H1 (cell line): ENCODE results near the gene LRRTM3. TPM values are rescaled to one million over a fixed set of nuclear protein-coding genes. Genes with fewer than 3 reads are reported as not detected.

Experiments used
- CTCF ChIA-PET: fragments of 300-600 bp; sonication (Branson Sonifier 250); formaldehyde crosslinking; loops from one replicate; lab custom pipeline; 2021; ENCODE audit not compliant: partially characterized antibody; lab: Charles Lee
- POLR2A ChIA-PET: fragments of 300-600 bp; sonication (Branson Sonifier 250); formaldehyde crosslinking; loops from one replicate; lab custom pipeline; 2021; ENCODE audit warnings: inconsistent platforms; ENCODE audit not compliant: partially characterized antibody; lab: Charles Lee
- DNase-seq, 2 experiments: peaks; one replicate each; pipeline versions ENCODE4 v3.0.0 to v3.0.0-alpha.2; 2010 to 2022; ENCODE audit warnings: low spot score in 2 of 2, low read depth in 1 of 2, mixed read lengths in 1 of 2
- FAIRE-seq: peaks from 2 replicates; lab custom pipeline; 2011; peaks lifted over from hg19 to GRCh38; lab: Jason Lieb, UNC
- H2AFZ ChIP-seq: 2 replicates; pipeline ENCODE4 v1.8.1; 2012; ENCODE audit warnings: low read length, inconsistent platforms
- H2AK5ac ChIP-seq: 2 replicates; pipeline ENCODE4 v1.6.1; 2013; ENCODE audit warnings: low read depth, low read length
- H2BK120ac ChIP-seq: replicated peaks from 2 replicates; pipeline ENCODE3; 2013; ENCODE audit warnings: low read depth, low read length, inconsistent platforms
- H2BK12ac ChIP-seq: 2 replicates; pipeline ENCODE4 v1.6.1; 2013; ENCODE audit warnings: low read depth, low read length
- H2BK15ac ChIP-seq: 2 replicates; pipeline ENCODE4 v1.6.1; 2013; ENCODE audit warnings: low read length
- H2BK20ac ChIP-seq: 2 replicates; pipeline ENCODE4 v1.6.1; 2013; ENCODE audit warnings: low read length
- H2BK5ac ChIP-seq: 2 replicates; pipeline ENCODE4 v1.6.1; 2013; ENCODE audit warnings: low read depth, low read length
- H3K14ac ChIP-seq: 2 replicates; pipeline ENCODE4 v1.6.1; 2013; ENCODE audit warnings: inconsistent platforms; ENCODE audit not compliant: insufficient read length
- H3K18ac ChIP-seq: 2 replicates; pipeline ENCODE4 v1.6.1; 2013; ENCODE audit warnings: low read length; ENCODE audit errors: extremely low read depth
- H3K23ac ChIP-seq: 2 replicates; pipeline ENCODE4 v1.6.1; 2013; ENCODE audit warnings: inconsistent platforms; ENCODE audit not compliant: insufficient read length
- H3K23me2 ChIP-seq: 2 replicates; pipeline ENCODE4 v1.6.1; 2013; ENCODE audit warnings: low read depth, low read length
- H3K27ac ChIP-seq: 2 replicates; pipeline ENCODE4 v1.6.1; 2011; ENCODE audit warnings: low read depth, low read length, inconsistent platforms
- H3K27me3 ChIP-seq, 4 experiments: replicated peaks in 1 of 4; 1 replicate in 1 of 4; 2 replicates in 3 of 4; pipeline versions ENCODE4 v1.6.1 to v1.8.1; 2011 to 2013; ENCODE audit warnings: low read length in 3 of 4, mild to moderate bottlenecking in 3 of 4, inconsistent platforms in 2 of 4, mixed read lengths in 2 of 4, moderate library complexity in 1 of 4; ENCODE audit not compliant: control insufficient read depth in 3 of 4, insufficient read depth in 3 of 4; ENCODE audit errors: extremely low read depth in 1 of 4
- H3K36me3 ChIP-seq, 4 experiments: 2 replicates each; pipeline versions ENCODE4 v1.6.1 to v1.8.1; 2011 to 2013; ENCODE audit warnings: mild to moderate bottlenecking in 4 of 4, low read length in 3 of 4, moderate library complexity in 2 of 4, control low read depth in 1 of 4, inconsistent platforms in 1 of 4; ENCODE audit not compliant: insufficient read depth in 4 of 4, control insufficient read depth in 2 of 4
- H3K4ac ChIP-seq: replicated peaks from 2 replicates; pipeline ENCODE3; 2013; ENCODE audit warnings: low read length, low read depth, mixed read lengths, inconsistent platforms; ENCODE audit not compliant: insufficient read length
- H3K4me1 ChIP-seq, 4 experiments: replicated peaks in 1 of 4; 1 replicate in 1 of 4; 2 replicates in 3 of 4; pipeline versions ENCODE4 v1.6.1 to v1.8.1; 2011 to 2013; ENCODE audit warnings: low read length in 3 of 4, inconsistent platforms in 2 of 4, mixed read lengths in 1 of 4; ENCODE audit not compliant: insufficient read depth in 4 of 4, control insufficient read depth in 3 of 4
- H3K4me2 ChIP-seq, 2 experiments: 2 replicates each; pipeline versions ENCODE4 v1.6.1 to v1.8.1; 2011 to 2013; ENCODE audit warnings: low read depth in 2 of 2, low read length in 2 of 2, control low read depth in 1 of 2, inconsistent platforms in 1 of 2, mild to moderate bottlenecking in 1 of 2; ENCODE audit not compliant: insufficient read depth in 1 of 2
- H3K4me3 ChIP-seq, 4 experiments: fragments of 200-600, 300-600 bp in 1 of 4; sonication (generic), shearing (Covaris generic), sonication (Bioruptor Twin) in 1 of 4; 2 replicates each; pipeline versions ENCODE4 v1.5.1 to v1.8.1; 2011 to 2016; ENCODE audit warnings: low read length in 4 of 4, low read depth in 3 of 4, control low read depth in 2 of 4, inconsistent platforms in 2 of 4, mild to moderate bottlenecking in 2 of 4, mixed read lengths in 1 of 4, moderate library complexity in 1 of 4; ENCODE audit not compliant: insufficient read depth in 2 of 4; ENCODE audit errors: extremely low read depth in 1 of 4
- H3K56ac ChIP-seq: replicated peaks from 2 replicates; pipeline ENCODE3; 2013; ENCODE audit warnings: low read depth, mild to moderate bottlenecking, mixed read lengths, low read length, inconsistent platforms; ENCODE audit not compliant: insufficient read length
- H3K79me1 ChIP-seq: 2 replicates; pipeline ENCODE4 v1.6.1; 2013; ENCODE audit warnings: low read depth, low read length, control low read depth
- H3K79me2 ChIP-seq, 2 experiments: 2 replicates each; pipeline versions ENCODE4 v1.6.1 to v1.8.1; 2012 to 2013; ENCODE audit warnings: low read length in 2 of 2, mild to moderate bottlenecking in 2 of 2, inconsistent platforms in 1 of 2; ENCODE audit not compliant: insufficient read depth in 2 of 2, control insufficient read depth in 1 of 2
- H3K9ac ChIP-seq, 4 experiments: replicated peaks in 1 of 4; 1 replicate in 1 of 4; 2 replicates in 3 of 4; pipeline versions ENCODE4 v1.6.1 to v1.8.1; 2011 to 2013; ENCODE audit warnings: low read depth in 3 of 4, low read length in 3 of 4, control low read depth in 2 of 4, mild to moderate bottlenecking in 2 of 4, moderate library complexity in 2 of 4, inconsistent platforms in 1 of 4; ENCODE audit errors: extremely low read depth in 1 of 4
- H3K9me3 ChIP-seq, 2 experiments: 2 replicates each; pipeline versions ENCODE4 v1.6.1 to v1.8.1; 2012 to 2013; ENCODE audit warnings: mild to moderate bottlenecking in 2 of 2, moderate library complexity in 2 of 2, control low read depth in 1 of 2, inconsistent platforms in 1 of 2, low read depth in 1 of 2, low read length in 1 of 2, mixed read lengths in 1 of 2; ENCODE audit not compliant: insufficient read depth in 2 of 2
- H4K20me1 ChIP-seq, 2 experiments: replicated peaks in 1 of 2; 2 replicates each; pipeline versions ENCODE3 to v1.8.1; 2011 to 2013; ENCODE audit warnings: inconsistent platforms in 2 of 2, low read length in 2 of 2, mild to moderate bottlenecking in 1 of 2; ENCODE audit not compliant: insufficient read depth in 2 of 2, control insufficient read depth in 1 of 2
- H4K5ac ChIP-seq: 2 replicates; pipeline ENCODE4 v1.6.1; 2013; ENCODE audit warnings: low read length, low read depth, mixed read lengths, inconsistent platforms; ENCODE audit not compliant: insufficient read length
- H4K8ac ChIP-seq: 2 replicates; pipeline ENCODE4 v1.8.0; 2013; ENCODE audit warnings: mild to moderate bottlenecking, moderate library complexity, low read length, inconsistent platforms; ENCODE audit not compliant: insufficient read depth; ENCODE audit errors: extremely low read depth
- H4K91ac ChIP-seq: replicated peaks from 2 replicates; pipeline ENCODE3; 2013; ENCODE audit warnings: low read length, mixed read lengths, inconsistent platforms; ENCODE audit not compliant: insufficient read length
- BRCA1 ChIP-seq: IDR thresholded peaks from 2 replicates; pipeline ENCODE4 v1.6.1; 2012; ENCODE audit warnings: low read depth, low read length, improper control_type of control experiment
- CBX5 ChIP-seq: fragments of 300-800, 300-1000 bp; sonication (generic); IDR thresholded peaks from 2 replicates; pipeline ENCODE4 v1.7.1; 2016; ENCODE audit warnings: antibody characterized with exemption, low read length, low read depth
- CBX8 ChIP-seq: fragments of 300-800, 300-1000 bp; sonication (generic); IDR thresholded peaks from 2 replicates; pipeline ENCODE4 v1.7.1; 2016; ENCODE audit warnings: low read depth, low read length, borderline replicate concordance
- CEBPB ChIP-seq: IDR thresholded peaks from 2 replicates; pipeline ENCODE4 v1.6.1; 2012; ENCODE audit warnings: low read depth, low read length
- HDAC2 ChIP-seq, 2 experiments: fragments of 300-600 bp in 1 of 2; sonication (generic) in 1 of 2; IDR thresholded peaks; 2 replicates each; pipeline ENCODE4 v1.6.1; 2011 to 2012; ENCODE audit warnings: low read depth in 2 of 2, low read length in 2 of 2, mild to moderate bottlenecking in 2 of 2, moderate library complexity in 2 of 2, borderline replicate concordance in 1 of 2, inconsistent platforms in 1 of 2
- KDM5A ChIP-seq: fragments of 200-600 bp; IDR thresholded peaks from 2 replicates; pipeline ENCODE4 v1.7.1; 2012; ENCODE audit warnings: mild to moderate bottlenecking, low read length, inconsistent platforms, mixed read lengths
- SP1 ChIP-seq: IDR thresholded peaks from 2 replicates; pipeline ENCODE4 v1.6.1; 2011; ENCODE audit warnings: low read depth, low read length
- SRF ChIP-seq: IDR thresholded peaks from 2 replicates; pipeline ENCODE4 v1.6.1; 2011; ENCODE audit warnings: mild to moderate bottlenecking, low read depth, low read length, moderate library complexity
- TAF7 ChIP-seq: optimal IDR thresholded peaks from 2 replicates; pipeline ENCODE3; 2011; ENCODE audit warnings: low read depth, mild to moderate bottlenecking, inconsistent platforms, low read length, moderate library complexity, borderline replicate concordance
- TEAD4 ChIP-seq: IDR thresholded peaks from 2 replicates; pipeline ENCODE4 v1.6.1; 2012; ENCODE audit warnings: low read depth, low read length, inconsistent platforms, mixed read lengths
- USF2 ChIP-seq: IDR thresholded peaks from 2 replicates; pipeline ENCODE4 v1.6.1; 2011; ENCODE audit warnings: low read length, improper control_type of control experiment
- WGBS, 2 experiments: shearing (Covaris generic) in 1 of 2; methylation state at CpG; one replicate each; pipeline versions ENCODE4 v1.1.6 to v1.1.7; 2013 to 2015; ENCODE audit warnings: low lambda C conversion rate in 2 of 2, mixed read lengths in 2 of 2, inconsistent platforms in 1 of 2, low coverage in 1 of 2, missing lambda C conversion rate in 1 of 2; ENCODE audit not compliant: insufficient replicate concordance in 2 of 2, insufficient coverage in 1 of 2, insufficient read length in 1 of 2; ENCODE audit errors: extremely low coverage in 1 of 2, missing lambda C conversion rate in 1 of 2; 5-methylcytosine and 5-hydroxymethylcytosine counted together
- polyA plus RNA-seq, 7 experiments: library from polyadenylated mRNA; depleted of rRNA in 3 of 7; stranded (reverse) in 5 of 7; unstranded in 2 of 7; fragments of >200 nt in 5 of 7; fragments of 200-250 nt in 2 of 7; gene quantifications; 1 replicate in 5 of 7; 2 replicates in 1 of 7; 4 replicates in 1 of 7; pipeline versions ENCODE4 v1.2.1 to v1.2.3, GENCODE V29; 2011 to 2013; ENCODE audit warnings: missing spikeins in 2 of 7, mixed read lengths in 2 of 7
- total RNA-seq: library from RNA; stranded (reverse); fragmentation: NEBNext Ultra II Directional; extraction: Animal tissue kit (Norgen Biotek cat#: 25700); gene quantifications from 2 replicates; pipeline ENCODE4 v1.2.1, GENCODE V29; 2021

LRRTM3 gene
- total and polyA plus RNA-seq, 2 of the 8 experiments (the other 6 are each of a cell fraction or from before 2014, with no cell fraction given): 0.33 to 0.48 TPM

GRCh38 chr10:67017218-67017617, 91.4 kb downstream of the LRRTM3 start:
- no peak overlapping the region for H3K4me3 ChIP-seq
- WGBS, 2 experiments: 97% methylated on average over 2 of the region's 2 CpGs; no CpG with 5 or more reads in 1 of the 2 experiments

More at GRCh38 chr10:67017218-67017617, 91.4 kb downstream of the LRRTM3 start:
- H2BK20ac ChIP-seq: no peak overlapping the region
- no peak overlapping the region for H4K8ac ChIP-seq
- H3K9ac ChIP-seq: no peak overlapping the region
- H3K18ac ChIP-seq: no peak overlapping the region
- no peak overlapping the region for H2BK12ac ChIP-seq
- no peak overlapping the region for H3K56ac ChIP-seq
- CTCF ChIA-PET: no interaction called here
- H2AK5ac ChIP-seq: no peak overlapping the region
- no peaks in the 10 kb centered on the region for H4K20me1 ChIP-seq
- no peaks in the 10 kb centered on the region for H3K23me2 ChIP-seq
- FAIRE-seq: no peak
- H3K4me1 ChIP-seq: no peaks in the 10 kb centered on the region
- no peaks in the 10 kb centered on the region for H3K27me3 ChIP-seq
- POLR2A ChIA-PET: no interaction called here
- no peak overlapping the region for H3K27ac ChIP-seq
- no peaks in the 10 kb centered on the region for H3K79me2 ChIP-seq
- DNase-seq: no peak
- H2BK5ac ChIP-seq: no peak overlapping the region
- no peak overlapping the region for H2BK15ac ChIP-seq
- H4K91ac ChIP-seq: no peak overlapping the region
- no peak overlapping the region for H3K14ac ChIP-seq
- H2AFZ ChIP-seq: no peak overlapping the region
- no peaks in the 10 kb centered on the region for H3K79me1 ChIP-seq
- H3K9me3 ChIP-seq: no peaks in the 10 kb centered on the region
- no peak overlapping the region for H3K23ac ChIP-seq
- no peak overlapping the region for H4K5ac ChIP-seq
- no peak overlapping the region for H3K4ac ChIP-seq
- H3K36me3 ChIP-seq: no peaks in the 10 kb centered on the region
- TF ChIP-seq CBX8 (no peak), SP1 (no peak), CBX5 (no peak), USF2 (no peak), TAF7 (no peak), HDAC2 (IDR thresholded peaks at IDR 0.05; ENCODE audit: borderline replicate concordance in 1 of 2, low read depth in 2 of 2, low read length in 2 of 2) (no peak), KDM5A (no peak), TEAD4 (no peak), CEBPB (no peak), BRCA1 (no peak), SRF (no peak)
- no peak overlapping the region for H3K4me2 ChIP-seq
- no peak overlapping the region for H2BK120ac ChIP-seq
